ENCODE measurements around the gene ITGB4.

The ITGB4 gene

GRCh38 chr17:75803883-75804282, 82.6 kb downstream of the ITGB4 start:
- no peak for DNase-seq

- DNase-seq = no peak
Measured at GRCh38 chr17:75806822-75807500, 85.7 kb downstream of the ITGB4 start.

All from NCI-H2107 (cell line).